Myocyte (in vitro differentiated cells): ENCODE measurements around the gene ARHGAP4. TPM values are rescaled to one million over a fixed set of nuclear protein-coding genes. Genes with fewer than 3 reads are reported as not detected.
A peak's percentile ranks its signal among the peaks of the same experiment; 100 is the strongest.

Source experiments
- DNase-seq: peaks from one replicate; pipeline ENCODE4 v3.0.0-alpha.2; 2012; ENCODE audit warnings: low read depth
- total RNA-seq: library from RNA; depleted of rRNA; stranded (reverse); fragments of >200 nt; gene quantifications from 2 replicates; pipeline ENCODE4 v1.2.3, GENCODE V29; 2014

ARHGAP4 gene
- total RNA-seq, 1 donor from 2014 or later: 12.8 TPM

GRCh38 chrX:153884136-153884535, 41.9 kb downstream of the ARHGAP4 start:
- no peak for DNase-seq

- no peak for DNase-seq
Observed at GRCh38 chrX:153883163-153883843, 42.8 kb downstream of the ARHGAP4 start.

DNA sequence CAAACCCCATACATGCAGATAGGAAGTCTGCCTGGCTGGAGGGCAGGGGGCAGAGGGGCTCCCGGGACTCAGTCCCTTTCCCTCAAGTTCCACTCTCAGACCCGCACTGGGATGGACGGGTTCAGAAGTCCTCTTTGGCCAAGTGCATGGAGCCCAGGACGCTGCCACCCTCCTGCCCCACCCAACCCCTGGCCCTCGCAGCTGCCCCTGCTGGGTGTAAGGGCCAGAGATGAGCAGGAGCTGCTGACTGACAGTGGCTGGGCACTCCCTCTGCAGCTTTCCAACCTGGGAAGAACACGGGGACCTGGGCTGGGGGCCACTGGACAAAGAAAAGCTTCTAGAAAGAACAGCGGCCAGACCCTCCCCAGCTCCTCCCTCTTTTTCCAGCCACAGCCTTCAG, 43.5 kb downstream of the ARHGAP4 start:
- no peak for DNase-seq

- no peak for DNase-seq
Observed at GRCh38 chrX:153882086-153882498, 44.0 kb downstream of the ARHGAP4 start.

DNA sequence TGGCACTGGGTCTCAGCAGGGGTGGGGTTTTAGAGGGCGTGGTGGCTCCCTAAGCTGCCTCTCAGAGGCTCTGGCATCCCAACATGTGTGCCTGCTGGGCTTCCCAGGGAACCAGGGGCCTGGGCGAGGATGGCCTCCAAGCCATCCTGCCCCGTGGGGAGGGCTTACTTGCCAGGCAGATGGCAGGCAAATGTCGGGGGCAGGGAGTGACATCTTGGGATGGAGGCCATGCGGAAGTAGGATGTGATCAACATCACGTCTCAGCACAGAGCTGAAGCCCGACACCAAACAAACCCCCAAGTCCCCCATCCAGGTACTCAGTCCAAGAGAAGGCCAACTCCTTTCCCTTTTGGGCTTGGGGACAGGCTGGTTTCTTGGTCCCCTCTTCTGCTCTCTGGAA, 44.8 kb downstream of the ARHGAP4 start:
- no peak for DNase-seq

- no peak for DNase-seq
Observed at GRCh38 chrX:153880440-153880815, 45.6 kb downstream of the ARHGAP4 start.

GRCh38 chrX:153879741-153880439, 46.2 kb downstream of the ARHGAP4 start:
- DNase-seq: no peak

DNA sequence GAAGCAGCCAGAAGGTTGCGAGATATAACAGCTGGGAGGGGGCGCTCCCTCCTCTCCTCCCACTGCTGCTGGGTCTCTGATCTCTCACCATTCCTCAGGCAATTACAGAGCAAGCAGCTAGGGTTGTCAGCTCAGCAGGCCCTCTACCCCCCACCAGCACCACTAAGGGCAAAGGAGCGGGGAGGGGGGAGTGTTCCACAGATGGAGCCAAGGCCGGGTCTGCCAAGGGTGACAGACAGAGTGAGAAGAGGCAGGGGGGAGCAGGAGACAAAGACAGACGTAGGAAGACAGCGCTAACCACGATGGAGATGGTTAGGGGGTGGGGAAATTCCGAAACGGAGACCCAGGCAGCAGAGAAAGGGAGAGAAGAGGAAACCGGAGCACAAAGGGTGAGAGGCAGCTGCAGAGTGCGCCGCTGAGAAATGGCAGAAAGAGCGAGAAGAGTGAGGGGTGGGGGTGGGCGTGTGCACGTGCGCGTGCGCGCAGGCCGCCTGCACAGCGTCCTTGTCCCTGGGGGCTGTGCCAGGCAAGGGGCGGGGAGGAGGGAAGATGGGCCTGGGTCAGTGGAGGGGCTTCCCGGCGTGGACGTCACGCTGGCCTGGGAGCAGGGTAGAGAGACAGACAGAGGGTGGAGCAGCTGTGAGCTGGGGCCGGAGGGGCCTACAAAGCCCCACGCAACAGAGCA, 47.0 kb downstream of the ARHGAP4 start:
- DNase-seq: no peak

- no peak for DNase-seq
Observed at GRCh38 chrX:153878345-153878744, 47.7 kb downstream of the ARHGAP4 start.

GRCh38 chrX:153877571-153878261, 48.3 kb downstream of the ARHGAP4 start:
- no peak for DNase-seq

DNA sequence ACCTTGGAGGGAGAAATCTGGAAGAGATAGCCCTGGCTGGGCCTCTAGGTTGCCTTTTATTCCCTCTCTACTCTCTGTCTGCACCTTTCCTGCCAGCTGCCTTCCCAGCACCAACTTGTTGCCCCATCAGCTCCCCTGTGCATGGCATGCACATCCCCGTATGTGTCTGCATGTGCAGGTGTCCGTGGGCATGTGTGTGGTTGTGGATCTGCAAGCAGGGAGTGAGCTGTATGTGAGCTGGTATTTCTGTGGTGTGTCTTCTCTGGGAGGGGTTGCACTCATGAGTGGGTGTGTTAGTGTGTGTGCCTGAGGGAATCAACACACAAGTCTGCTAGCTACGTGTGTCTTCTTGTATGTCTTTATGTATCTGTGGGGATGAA, 50.0 kb downstream of the ARHGAP4 start:
- DNase-seq: no peak

- peak; percentile 31 for DNase-seq
Observed at GRCh38 chrX:153875391-153876111, 50.5 kb downstream of the ARHGAP4 start.

DNA sequence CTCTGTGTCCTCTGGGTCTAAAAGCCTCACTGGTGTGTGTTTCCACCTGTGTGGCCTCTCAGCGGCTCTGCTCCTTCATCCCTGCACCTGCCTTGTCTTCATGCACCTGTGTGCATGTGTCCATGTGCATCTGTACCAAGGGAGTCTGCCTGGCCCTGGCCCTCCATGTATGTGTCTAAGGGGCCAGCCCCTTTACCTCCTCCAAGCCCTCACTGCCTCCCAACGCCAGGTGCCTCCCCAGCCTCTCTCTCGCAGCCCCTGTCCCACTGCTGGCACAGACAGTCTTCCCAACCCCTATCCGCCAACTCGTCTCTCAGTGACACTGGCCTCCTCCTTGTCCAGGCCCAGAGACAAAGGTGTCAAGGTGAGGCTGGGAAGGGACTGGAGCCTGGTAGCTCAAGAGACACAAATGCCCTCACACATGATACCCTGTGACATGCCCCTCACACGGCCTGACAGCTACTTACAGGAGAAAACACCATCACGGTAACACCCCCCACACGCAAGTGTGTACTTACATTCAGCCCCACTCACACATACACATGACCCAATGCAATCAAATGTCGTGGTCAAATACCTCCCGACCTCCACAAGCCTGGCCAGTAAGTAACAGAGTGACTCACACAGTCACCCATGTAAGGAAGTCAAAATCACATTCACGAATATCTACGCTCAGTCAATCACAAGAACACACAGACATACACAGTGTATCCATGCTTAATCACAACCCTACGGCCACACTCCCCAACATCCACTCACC, 51.5 kb downstream of the ARHGAP4 start:
- DNase-seq: no peak

DNA sequence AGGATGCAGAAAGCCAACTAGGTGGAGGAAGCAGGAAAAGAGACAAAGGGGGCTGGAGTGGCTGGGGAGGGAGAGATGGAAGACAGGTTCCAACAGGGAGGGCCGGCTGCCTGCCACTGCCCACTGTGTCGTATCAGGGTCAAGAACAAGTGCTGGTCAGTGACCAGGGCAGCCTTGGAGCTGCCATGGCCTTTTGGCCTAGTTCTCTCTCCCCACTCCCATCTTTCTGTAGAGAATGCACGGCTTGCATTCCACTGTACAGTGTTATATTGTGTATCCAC, 52.0 kb downstream of the ARHGAP4 start:
- DNase-seq: no peak

DNA sequence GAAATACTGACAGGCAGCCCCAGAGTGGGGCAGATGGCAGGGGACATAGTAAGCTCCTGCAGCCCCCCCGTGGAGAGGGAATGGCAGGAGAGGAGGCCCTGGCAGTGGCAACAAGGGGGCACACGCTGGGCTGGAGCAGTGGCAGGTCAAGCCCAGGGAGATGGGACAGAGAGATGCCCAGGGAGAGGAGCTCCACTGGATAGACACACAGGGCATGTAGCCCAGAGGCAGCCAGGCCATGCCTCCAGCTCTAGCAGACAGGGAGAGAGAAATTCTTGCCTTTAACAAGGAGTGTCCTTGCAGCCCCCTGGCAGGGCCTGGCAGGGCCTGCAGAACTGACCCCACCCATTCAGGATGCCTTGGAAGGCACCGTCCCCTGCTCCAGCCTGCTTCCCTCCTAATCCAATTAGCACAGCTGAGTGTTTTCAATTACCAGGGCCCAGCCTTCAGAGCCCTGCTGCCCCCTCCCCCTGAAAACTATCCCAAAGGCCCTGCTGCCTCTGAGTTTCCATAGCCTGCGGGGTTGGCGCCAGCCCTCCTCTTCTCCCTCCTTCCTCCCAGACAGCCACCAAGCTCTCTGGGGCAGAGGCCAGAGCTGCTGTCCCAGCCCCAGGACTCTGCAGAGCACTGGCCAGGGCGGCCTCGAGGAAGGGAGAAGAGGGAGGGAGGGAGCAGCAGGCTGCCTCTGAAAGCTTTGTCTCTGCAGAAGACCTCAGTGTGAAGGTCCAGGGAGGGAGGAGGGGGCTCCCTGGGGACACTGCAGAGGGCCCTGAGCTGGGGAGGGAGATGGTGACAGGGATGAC, 52.6 kb downstream of the ARHGAP4 start:
- no peak for DNase-seq

DNA sequence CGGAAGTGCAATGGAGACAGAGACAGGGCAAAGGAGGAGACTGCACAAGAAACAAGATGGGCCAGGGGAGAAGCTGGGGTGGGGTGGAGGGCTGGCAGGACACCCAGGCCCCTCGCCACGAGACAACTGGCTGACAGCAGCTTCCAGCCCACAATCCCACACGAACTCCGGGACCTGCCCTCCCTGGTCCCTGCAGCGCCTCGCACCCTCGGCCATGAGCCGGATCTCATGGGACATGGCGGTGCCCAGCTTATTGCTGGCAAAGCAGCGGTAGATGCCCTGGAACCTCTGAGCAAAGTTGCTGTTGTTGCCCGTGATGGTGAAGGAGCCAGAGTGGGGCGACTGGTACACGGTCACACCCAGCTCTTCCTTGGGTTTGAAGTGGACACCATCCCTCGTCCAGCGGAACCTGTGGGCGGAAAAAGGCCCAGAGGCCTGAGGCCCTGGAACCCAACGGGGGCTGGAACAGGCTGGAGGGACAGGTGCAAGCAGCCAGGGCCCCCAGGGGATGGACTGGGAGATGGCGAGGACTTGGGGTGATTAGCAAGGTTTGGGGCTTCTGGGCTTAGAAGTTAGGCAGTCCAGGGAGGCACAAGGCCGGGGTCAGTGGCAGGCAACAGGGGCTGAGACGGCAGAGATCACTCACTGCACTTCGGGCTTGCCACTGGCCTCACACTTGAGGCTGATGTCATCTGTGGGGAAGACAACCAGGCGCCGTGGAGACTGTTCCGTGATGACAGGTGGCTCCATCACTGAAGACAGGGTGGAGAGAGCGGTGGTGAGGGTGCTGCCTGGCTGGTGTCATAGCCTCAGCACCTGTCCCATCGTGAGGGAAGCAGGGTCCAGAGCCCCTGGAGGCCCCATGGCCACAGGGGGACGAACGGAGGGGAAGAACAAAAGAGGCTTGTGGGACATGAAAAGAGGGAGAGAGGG, 53.9 kb downstream of the ARHGAP4 start:
- peak; percentile 59 for DNase-seq

DNA sequence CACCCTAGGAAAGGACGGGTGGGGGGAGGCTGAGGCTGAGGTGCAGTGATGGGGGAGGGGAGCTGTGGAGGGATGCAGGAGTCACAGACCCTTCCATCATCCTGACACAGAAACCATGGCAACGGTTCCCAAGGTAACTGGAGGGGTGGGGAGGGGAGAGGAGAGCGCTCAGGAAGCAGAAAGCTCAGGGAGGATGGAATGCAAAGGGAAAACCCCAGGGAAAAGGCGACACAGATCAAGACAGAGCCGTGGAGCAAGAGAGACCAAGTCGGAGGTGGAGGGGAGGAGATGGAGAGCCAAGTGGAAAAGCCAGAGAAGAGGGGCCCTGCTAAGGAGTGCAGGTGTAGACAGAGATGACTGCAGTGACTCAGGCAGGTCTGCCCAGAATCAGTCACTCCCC, 54.6 kb downstream of the ARHGAP4 start:
- DNase-seq: no peak

- no peak for DNase-seq
Observed at GRCh38 chrX:153870791-153871360, 55.2 kb downstream of the ARHGAP4 start.
